H1 (cell line): ENCODE data around the gene MMP19. TPM values are rescaled to one million over a fixed set of nuclear protein-coding genes. Genes with fewer than 3 reads are reported as not detected.

Experiments
- CTCF ChIA-PET: fragments of 300-600 bp; sonication (Branson Sonifier 250); formaldehyde crosslinking; loops from one replicate; lab custom pipeline; 2021; ENCODE audit not compliant: partially characterized antibody; lab: Charles Lee
- POLR2A ChIA-PET: fragments of 300-600 bp; sonication (Branson Sonifier 250); formaldehyde crosslinking; loops from one replicate; lab custom pipeline; 2021; ENCODE audit warnings: inconsistent platforms; ENCODE audit not compliant: partially characterized antibody; lab: Charles Lee
- DNase-seq, 2 experiments: peaks; one replicate each; pipeline versions ENCODE4 v3.0.0 to v3.0.0-alpha.2; 2010 to 2022; ENCODE audit warnings: low spot score in 2 of 2, low read depth in 1 of 2, mixed read lengths in 1 of 2
- FAIRE-seq: peaks from 2 replicates; lab custom pipeline; 2011; peaks lifted over from hg19 to GRCh38; lab: Jason Lieb, UNC
- H2AFZ ChIP-seq: 2 replicates; pipeline ENCODE4 v1.8.1; 2012; ENCODE audit warnings: low read length, inconsistent platforms
- H2AK5ac ChIP-seq: 2 replicates; pipeline ENCODE4 v1.6.1; 2013; ENCODE audit warnings: low read depth, low read length
- H2BK120ac ChIP-seq: replicated peaks from 2 replicates; pipeline ENCODE3; 2013; ENCODE audit warnings: low read depth, low read length, inconsistent platforms
- H2BK12ac ChIP-seq: 2 replicates; pipeline ENCODE4 v1.6.1; 2013; ENCODE audit warnings: low read depth, low read length
- H2BK15ac ChIP-seq: 2 replicates; pipeline ENCODE4 v1.6.1; 2013; ENCODE audit warnings: low read length
- H2BK20ac ChIP-seq: 2 replicates; pipeline ENCODE4 v1.6.1; 2013; ENCODE audit warnings: low read length
- H2BK5ac ChIP-seq: 2 replicates; pipeline ENCODE4 v1.6.1; 2013; ENCODE audit warnings: low read depth, low read length
- H3K14ac ChIP-seq: 2 replicates; pipeline ENCODE4 v1.6.1; 2013; ENCODE audit warnings: inconsistent platforms; ENCODE audit not compliant: insufficient read length
- H3K18ac ChIP-seq: 2 replicates; pipeline ENCODE4 v1.6.1; 2013; ENCODE audit warnings: low read length; ENCODE audit errors: extremely low read depth
- H3K23ac ChIP-seq: 2 replicates; pipeline ENCODE4 v1.6.1; 2013; ENCODE audit warnings: inconsistent platforms; ENCODE audit not compliant: insufficient read length
- H3K23me2 ChIP-seq: 2 replicates; pipeline ENCODE4 v1.6.1; 2013; ENCODE audit warnings: low read depth, low read length
- H3K27ac ChIP-seq: 2 replicates; pipeline ENCODE4 v1.6.1; 2011; ENCODE audit warnings: low read depth, low read length, inconsistent platforms
- H3K27me3 ChIP-seq, 4 experiments: replicated peaks in 1 of 4; 1 replicate in 1 of 4; 2 replicates in 3 of 4; pipeline versions ENCODE4 v1.6.1 to v1.8.1; 2011 to 2013; ENCODE audit warnings: low read length in 3 of 4, mild to moderate bottlenecking in 3 of 4, inconsistent platforms in 2 of 4, mixed read lengths in 2 of 4, moderate library complexity in 1 of 4; ENCODE audit not compliant: control insufficient read depth in 3 of 4, insufficient read depth in 3 of 4; ENCODE audit errors: extremely low read depth in 1 of 4
- H3K36me3 ChIP-seq, 4 experiments: 2 replicates each; pipeline versions ENCODE4 v1.6.1 to v1.8.1; 2011 to 2013; ENCODE audit warnings: mild to moderate bottlenecking in 4 of 4, low read length in 3 of 4, moderate library complexity in 2 of 4, control low read depth in 1 of 4, inconsistent platforms in 1 of 4; ENCODE audit not compliant: insufficient read depth in 4 of 4, control insufficient read depth in 2 of 4
- H3K4ac ChIP-seq: replicated peaks from 2 replicates; pipeline ENCODE3; 2013; ENCODE audit warnings: low read length, low read depth, mixed read lengths, inconsistent platforms; ENCODE audit not compliant: insufficient read length
- H3K4me1 ChIP-seq, 4 experiments: replicated peaks in 1 of 4; 1 replicate in 1 of 4; 2 replicates in 3 of 4; pipeline versions ENCODE4 v1.6.1 to v1.8.1; 2011 to 2013; ENCODE audit warnings: low read length in 3 of 4, inconsistent platforms in 2 of 4, mixed read lengths in 1 of 4; ENCODE audit not compliant: insufficient read depth in 4 of 4, control insufficient read depth in 3 of 4
- H3K4me2 ChIP-seq, 2 experiments: 2 replicates each; pipeline versions ENCODE4 v1.6.1 to v1.8.1; 2011 to 2013; ENCODE audit warnings: low read depth in 2 of 2, low read length in 2 of 2, control low read depth in 1 of 2, inconsistent platforms in 1 of 2, mild to moderate bottlenecking in 1 of 2; ENCODE audit not compliant: insufficient read depth in 1 of 2
- H3K4me3 ChIP-seq, 4 experiments: fragments of 200-600, 300-600 bp in 1 of 4; sonication (generic), shearing (Covaris generic), sonication (Bioruptor Twin) in 1 of 4; 2 replicates each; pipeline versions ENCODE4 v1.5.1 to v1.8.1; 2011 to 2016; ENCODE audit warnings: low read length in 4 of 4, low read depth in 3 of 4, control low read depth in 2 of 4, inconsistent platforms in 2 of 4, mild to moderate bottlenecking in 2 of 4, mixed read lengths in 1 of 4, moderate library complexity in 1 of 4; ENCODE audit not compliant: insufficient read depth in 2 of 4; ENCODE audit errors: extremely low read depth in 1 of 4
- H3K56ac ChIP-seq: replicated peaks from 2 replicates; pipeline ENCODE3; 2013; ENCODE audit warnings: low read depth, mild to moderate bottlenecking, mixed read lengths, low read length, inconsistent platforms; ENCODE audit not compliant: insufficient read length
- H3K79me1 ChIP-seq: 2 replicates; pipeline ENCODE4 v1.6.1; 2013; ENCODE audit warnings: low read depth, low read length, control low read depth
- H3K79me2 ChIP-seq, 2 experiments: 2 replicates each; pipeline versions ENCODE4 v1.6.1 to v1.8.1; 2012 to 2013; ENCODE audit warnings: low read length in 2 of 2, mild to moderate bottlenecking in 2 of 2, inconsistent platforms in 1 of 2; ENCODE audit not compliant: insufficient read depth in 2 of 2, control insufficient read depth in 1 of 2
- H3K9ac ChIP-seq, 4 experiments: replicated peaks in 1 of 4; 1 replicate in 1 of 4; 2 replicates in 3 of 4; pipeline versions ENCODE4 v1.6.1 to v1.8.1; 2011 to 2013; ENCODE audit warnings: low read depth in 3 of 4, low read length in 3 of 4, control low read depth in 2 of 4, mild to moderate bottlenecking in 2 of 4, moderate library complexity in 2 of 4, inconsistent platforms in 1 of 4; ENCODE audit errors: extremely low read depth in 1 of 4
- H3K9me3 ChIP-seq, 2 experiments: 2 replicates each; pipeline versions ENCODE4 v1.6.1 to v1.8.1; 2012 to 2013; ENCODE audit warnings: mild to moderate bottlenecking in 2 of 2, moderate library complexity in 2 of 2, control low read depth in 1 of 2, inconsistent platforms in 1 of 2, low read depth in 1 of 2, low read length in 1 of 2, mixed read lengths in 1 of 2; ENCODE audit not compliant: insufficient read depth in 2 of 2
- H4K20me1 ChIP-seq, 2 experiments: replicated peaks in 1 of 2; 2 replicates each; pipeline versions ENCODE3 to v1.8.1; 2011 to 2013; ENCODE audit warnings: inconsistent platforms in 2 of 2, low read length in 2 of 2, mild to moderate bottlenecking in 1 of 2; ENCODE audit not compliant: insufficient read depth in 2 of 2, control insufficient read depth in 1 of 2
- H4K5ac ChIP-seq: 2 replicates; pipeline ENCODE4 v1.6.1; 2013; ENCODE audit warnings: low read length, low read depth, mixed read lengths, inconsistent platforms; ENCODE audit not compliant: insufficient read length
- H4K8ac ChIP-seq: 2 replicates; pipeline ENCODE4 v1.8.0; 2013; ENCODE audit warnings: mild to moderate bottlenecking, moderate library complexity, low read length, inconsistent platforms; ENCODE audit not compliant: insufficient read depth; ENCODE audit errors: extremely low read depth
- H4K91ac ChIP-seq: replicated peaks from 2 replicates; pipeline ENCODE3; 2013; ENCODE audit warnings: low read length, mixed read lengths, inconsistent platforms; ENCODE audit not compliant: insufficient read length
- KDM5A ChIP-seq: fragments of 200-600 bp; IDR thresholded peaks from 2 replicates; pipeline ENCODE4 v1.7.1; 2012; ENCODE audit warnings: mild to moderate bottlenecking, low read length, inconsistent platforms, mixed read lengths
- POLR2AphosphoS5 ChIP-seq: IDR thresholded peaks from 2 replicates; pipeline ENCODE4 v1.6.1; 2011; ENCODE audit warnings: low read depth, low read length
- TAF7 ChIP-seq: optimal IDR thresholded peaks from 2 replicates; pipeline ENCODE3; 2011; ENCODE audit warnings: low read depth, mild to moderate bottlenecking, inconsistent platforms, low read length, moderate library complexity, borderline replicate concordance
- WGBS, 2 experiments: shearing (Covaris generic) in 1 of 2; methylation state at CpG; one replicate each; pipeline versions ENCODE4 v1.1.6 to v1.1.7; 2013 to 2015; ENCODE audit warnings: low lambda C conversion rate in 2 of 2, mixed read lengths in 2 of 2, inconsistent platforms in 1 of 2, low coverage in 1 of 2, missing lambda C conversion rate in 1 of 2; ENCODE audit not compliant: insufficient replicate concordance in 2 of 2, insufficient coverage in 1 of 2, insufficient read length in 1 of 2; ENCODE audit errors: extremely low coverage in 1 of 2, missing lambda C conversion rate in 1 of 2; 5-methylcytosine and 5-hydroxymethylcytosine counted together
- polyA plus RNA-seq, 7 experiments: library from polyadenylated mRNA; depleted of rRNA in 3 of 7; stranded (reverse) in 5 of 7; unstranded in 2 of 7; fragments of >200 nt in 5 of 7; fragments of 200-250 nt in 2 of 7; gene quantifications; 1 replicate in 5 of 7; 2 replicates in 1 of 7; 4 replicates in 1 of 7; pipeline versions ENCODE4 v1.2.1 to v1.2.3, GENCODE V29; 2011 to 2013; ENCODE audit warnings: missing spikeins in 2 of 7, mixed read lengths in 2 of 7
- total RNA-seq: library from RNA; stranded (reverse); fragmentation: NEBNext Ultra II Directional; extraction: Animal tissue kit (Norgen Biotek cat#: 25700); gene quantifications from 2 replicates; pipeline ENCODE4 v1.2.1, GENCODE V29; 2021

Gene MMP19
- total and polyA plus RNA-seq, 2 of the 8 experiments (the other 6 are each of a cell fraction or from before 2014, with no cell fraction given): 2.7 to 3.3 TPM

DNA sequence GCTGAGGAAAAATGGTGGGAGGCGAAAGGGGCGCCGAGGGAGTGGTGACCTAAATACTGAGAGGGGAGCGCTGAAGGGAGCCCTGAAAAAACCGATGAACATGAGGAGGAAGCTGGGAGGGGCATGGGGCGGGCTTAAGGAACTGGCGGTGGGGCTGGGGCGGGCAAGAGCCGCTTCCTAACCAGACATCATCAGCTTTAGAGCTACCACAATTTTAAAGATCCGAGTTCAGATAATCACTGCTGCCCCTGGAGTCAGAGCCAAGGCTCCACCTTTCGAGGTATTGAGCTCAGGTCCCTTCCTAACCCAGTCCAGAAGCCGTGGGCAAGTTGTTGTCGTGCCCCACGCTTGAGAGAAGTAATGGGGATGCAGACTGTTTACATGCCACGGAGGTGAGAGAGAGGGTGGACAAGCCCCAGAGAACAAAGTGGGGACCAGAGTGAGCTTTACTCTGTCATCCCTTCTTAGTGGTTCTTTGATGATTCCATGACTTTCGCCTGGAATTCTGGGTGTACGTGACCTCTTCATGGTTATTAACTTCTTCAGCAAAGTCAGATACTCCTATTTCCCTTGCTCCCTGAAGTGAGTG lies 24.5 kb downstream of the MMP19 start:
- Histone ChIP-seq H3K4me2 (peak overlapping the region; percentile 74 to 96), H2BK12ac (no peak overlapping the region), H2BK15ac (no peak overlapping the region), H4K91ac (no peak overlapping the region), H4K8ac (peak overlapping the region; percentile 64; the same call in 1 of the 2 replicates), H2BK20ac (no peak overlapping the region), H3K27ac (no peak overlapping the region), H3K56ac (no peak overlapping the region), H3K23ac (no peak overlapping the region), H2AFZ (no peak overlapping the region), H3K23me2 (peaks cover 2% of the 10 kb centered on the region; the same call in 1 of the 2 replicates), H3K27me3 (no peaks in the 10 kb centered on the region), H3K79me2 (peaks cover 25 to 58% of the 10 kb centered on the region in 2 experiments), H3K36me3 (peaks cover 8 to 50% (median 30%) of the 10 kb centered on the region in 4 experiments), H3K9ac (peak overlapping the region; percentile 63 to 92 (median 74)), H3K4me1 (peaks cover 3 to 8% (median 5%) of the 10 kb centered on the region in 4 experiments), H3K9me3 (no peaks in the 10 kb centered on the region; a peak in 1 of 4 replicates), H3K4ac (no peak overlapping the region), H2AK5ac (no peak overlapping the region), H4K5ac (peak overlapping the region; percentile 15), H4K20me1 (peaks cover 7 to 13% of the 10 kb centered on the region in 2 experiments), H2BK5ac (no peak overlapping the region; the same call in 1 of the 2 replicates), H2BK120ac (no peak overlapping the region), H3K4me3 (peak overlapping the region; percentile 87 to 100 (median 96)), H3K18ac (no peak overlapping the region), H3K14ac (no peak overlapping the region), H3K79me1 (peaks cover 4% of the 10 kb centered on the region; the same call in 1 of the 2 replicates)
- ChIA-PET CTCF (interaction anchor here (0.6 to 18.0 kb wide), 17 partner anchors 9 to 1786 kb away, joined by 3 to 224 read pairs (median 4); partner anchors contain the start of genes CD63, DGKA, DNAJC14 and GDF11), POLR2A (interaction anchor here (0.7 to 12.7 kb wide), 21 partner anchors 8 to 202 kb away, joined by 3 to 133 read pairs (median 8); partner anchors contain the start of genes BLOC1S1, CD63, DNAJC14 and IKZF4)
- 8% methylated on average over 11 of the region's 17 CpGs; no CpG with 5 or more reads in 1 of the 2 experiments for WGBS, 2 experiments
- DNase-seq (no peak), FAIRE-seq (no peak)
- TF ChIP-seq KDM5A (no peak), TAF7 (no peak), POLR2AphosphoS5 (no peak)
